A204.1 (cell line): ENCODE measurements around the gene KCNK4.

Experiments
- FAIRE-seq: peaks from 2 replicates; lab custom pipeline; 2012; peaks lifted over from hg19 to GRCh38; lab: Jason Lieb, UNC

The KCNK4 gene

DNA sequence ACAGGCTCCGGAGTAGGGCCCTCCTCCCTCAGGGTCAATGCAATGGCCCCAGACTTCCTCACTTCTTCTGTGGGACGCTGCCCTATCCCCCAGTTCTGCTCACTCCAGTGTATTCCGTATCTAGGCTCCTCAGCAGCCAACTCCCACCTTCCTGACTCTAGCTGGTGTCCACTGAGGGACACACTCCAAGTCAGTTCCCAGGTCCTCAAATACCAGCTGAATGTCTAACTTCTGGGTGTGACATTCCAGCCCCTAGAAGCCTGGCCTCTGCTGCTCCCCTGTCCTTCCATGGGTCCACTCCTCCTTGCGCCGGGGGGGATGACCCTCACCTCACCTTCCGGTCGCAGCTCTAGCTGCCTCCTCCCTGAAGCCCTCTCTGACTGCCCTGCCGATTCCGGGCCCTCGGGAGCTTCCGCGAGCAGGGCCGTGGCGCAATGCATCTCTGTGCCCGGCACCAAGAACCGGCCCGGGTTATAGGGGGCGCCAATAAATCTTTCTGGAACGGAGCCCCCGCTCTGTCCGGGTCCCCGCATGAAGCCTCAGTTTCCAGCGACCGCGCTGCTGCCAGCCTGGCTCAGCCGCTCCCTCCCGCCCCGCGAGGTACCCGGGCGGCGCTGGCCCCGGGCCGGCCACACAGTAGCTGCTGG is 22.1 kb upstream of the KCNK4 start:
- no peak for FAIRE-seq

DNA sequence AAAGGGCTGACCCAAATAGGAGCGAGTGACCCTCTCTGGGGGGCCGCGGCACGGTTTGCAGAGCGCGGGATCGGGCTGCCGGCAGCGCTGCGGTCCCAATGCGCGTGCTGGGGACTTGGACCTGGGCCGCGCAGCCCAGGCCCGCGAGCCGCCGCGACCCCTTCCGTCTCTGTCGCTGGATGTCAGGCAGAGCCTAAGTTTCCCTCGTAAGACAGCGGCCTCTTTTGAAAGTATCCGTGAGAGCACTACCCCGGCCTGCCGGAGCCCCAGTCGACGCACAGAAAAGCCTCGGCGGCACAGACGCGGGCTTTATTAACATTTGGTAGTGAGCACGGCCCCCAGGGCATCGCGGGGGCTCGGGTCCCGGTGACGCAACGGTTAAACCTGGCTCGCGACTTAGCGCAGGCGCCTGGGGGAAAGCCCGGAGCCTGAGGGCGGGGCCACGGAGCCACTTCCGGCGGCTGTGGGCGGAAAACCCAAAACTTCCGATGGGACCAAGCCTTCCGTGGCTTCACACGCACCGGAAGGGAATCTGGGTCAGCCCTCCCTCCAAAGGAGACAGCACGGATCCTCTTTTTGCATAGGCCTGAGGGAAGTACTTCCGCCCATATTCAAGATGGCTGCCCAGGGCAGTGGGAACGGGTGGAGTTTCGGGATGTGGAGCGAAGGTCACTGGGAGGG is 21.4 kb upstream of the KCNK4 start:
- FAIRE-seq = peak; percentile 97

DNA sequence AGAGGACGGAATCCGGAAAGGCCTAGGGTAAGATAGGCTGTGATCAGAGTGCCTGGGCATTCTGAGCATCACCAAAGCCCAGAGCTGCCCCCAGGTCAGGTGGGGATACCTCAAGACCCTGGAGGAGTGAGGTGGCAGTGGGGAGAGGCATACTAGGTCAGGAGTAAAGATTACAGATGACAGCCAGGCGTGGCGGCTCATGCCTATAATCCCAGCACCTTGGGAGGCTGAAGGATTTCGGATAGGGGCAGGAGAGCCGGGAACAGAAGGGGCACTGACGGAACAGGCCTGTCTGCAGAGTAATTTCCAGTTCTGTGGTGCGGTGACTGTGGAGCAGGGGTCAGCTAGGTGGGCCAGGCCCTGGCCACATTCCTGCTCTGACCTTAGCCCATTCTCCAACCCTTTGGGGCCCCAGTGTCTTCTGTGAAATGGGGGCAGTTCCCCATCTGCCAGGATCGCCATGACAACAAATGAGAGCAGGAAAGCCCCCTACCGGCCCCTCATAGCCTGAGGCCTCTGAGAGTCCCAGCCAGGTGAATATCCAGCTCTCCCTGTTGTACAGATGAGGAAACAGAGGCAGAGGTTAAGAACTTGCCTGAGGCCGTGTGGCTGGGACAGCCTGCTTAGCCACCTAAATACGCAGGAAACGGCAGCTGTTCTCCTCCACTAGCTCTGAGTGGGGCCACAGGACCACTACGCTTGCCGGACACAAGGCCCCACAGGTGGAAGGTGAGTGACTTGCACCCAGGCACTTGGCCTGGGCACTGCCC is 15.9 kb upstream of the KCNK4 start:
- FAIRE-seq = no peak

DNA sequence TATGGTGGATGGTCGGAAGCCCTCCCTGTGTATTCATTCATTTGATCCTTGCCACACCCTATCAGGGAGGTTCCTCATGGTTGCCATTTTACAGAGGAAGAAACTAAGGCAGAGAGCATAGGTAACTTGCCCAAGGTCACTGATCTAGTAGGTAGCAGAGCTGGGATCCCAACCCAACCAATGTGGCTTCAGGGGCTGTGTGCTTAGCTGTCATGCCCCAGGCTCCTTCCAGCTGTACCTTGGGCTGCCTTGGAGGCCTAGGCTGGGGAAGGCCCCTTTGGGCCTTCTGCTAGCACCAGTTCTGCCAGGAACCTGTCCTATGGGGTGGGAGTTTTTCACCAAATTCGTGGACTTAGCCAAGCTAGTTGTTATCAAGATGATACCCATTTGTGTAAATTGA is 15.3 kb upstream of the KCNK4 start:
- FAIRE-seq = no peak

DNA sequence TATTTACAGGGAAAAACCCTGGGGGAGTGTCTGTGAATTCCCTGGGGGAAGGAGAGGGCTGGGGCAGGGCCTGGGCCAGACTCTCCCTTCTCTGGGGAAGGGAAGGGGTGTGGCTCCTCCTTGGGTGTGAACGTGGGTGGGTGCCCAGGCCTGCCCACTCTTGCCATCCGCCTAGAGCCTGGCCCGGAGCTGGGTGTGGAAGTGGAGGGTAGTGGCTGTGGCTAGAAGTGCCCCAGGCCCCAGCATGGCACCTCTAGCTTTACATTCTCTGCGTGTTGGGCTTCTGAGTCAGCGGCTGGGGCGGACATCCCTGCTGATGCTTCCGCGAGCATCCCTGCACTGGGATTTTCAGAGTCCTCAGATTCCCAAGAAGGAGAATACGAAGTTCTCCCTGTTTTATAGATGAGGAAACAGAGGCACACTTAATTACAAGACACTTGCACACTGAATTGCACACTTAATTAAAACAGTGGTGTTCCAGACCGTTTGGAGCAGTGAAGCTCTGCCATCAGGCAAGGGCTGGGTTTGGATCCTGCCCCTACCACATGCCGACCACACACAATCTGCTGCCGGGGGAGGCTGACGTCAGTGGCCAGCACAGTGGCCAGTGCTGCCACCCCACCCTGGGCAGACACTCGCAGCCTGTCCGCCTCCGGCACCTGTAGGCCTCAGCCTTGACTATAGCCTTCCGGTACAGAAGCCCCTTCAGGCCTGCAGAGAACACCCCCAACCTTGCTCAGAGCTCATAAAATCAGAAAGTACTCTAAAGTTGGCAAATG is 14.3 kb upstream of the KCNK4 start:
- no peak for FAIRE-seq

DNA sequence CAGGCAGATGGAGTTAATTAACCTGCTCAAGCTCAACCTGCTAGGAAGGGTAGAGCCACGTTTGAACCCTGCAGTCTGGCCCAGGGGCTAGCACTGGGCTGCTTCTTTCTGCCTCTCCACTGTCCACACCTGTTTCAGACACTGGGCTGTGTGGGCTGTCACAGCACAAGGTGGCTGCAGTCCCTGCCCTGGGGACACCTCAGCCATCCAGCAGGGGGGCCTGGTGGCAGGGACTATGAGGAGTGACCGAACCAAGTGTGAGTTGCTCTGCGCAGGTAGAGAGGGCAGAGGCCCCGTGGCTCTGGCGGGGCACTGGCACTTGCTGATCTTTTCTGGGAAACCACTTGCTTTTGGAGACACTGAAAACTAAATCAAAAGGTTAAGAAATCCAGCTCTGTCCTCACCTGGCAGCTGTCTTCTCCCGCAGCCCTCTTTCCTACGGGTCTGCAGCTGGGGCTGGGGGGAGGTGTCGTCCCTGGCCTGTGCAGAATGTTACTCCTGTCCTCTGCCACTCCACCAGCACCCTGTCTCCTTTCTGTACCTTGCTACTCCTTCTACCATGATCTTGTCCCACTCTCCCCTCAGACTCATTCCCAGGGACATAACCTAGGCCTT is 12.4 kb upstream of the KCNK4 start:
- FAIRE-seq = no peak

DNA sequence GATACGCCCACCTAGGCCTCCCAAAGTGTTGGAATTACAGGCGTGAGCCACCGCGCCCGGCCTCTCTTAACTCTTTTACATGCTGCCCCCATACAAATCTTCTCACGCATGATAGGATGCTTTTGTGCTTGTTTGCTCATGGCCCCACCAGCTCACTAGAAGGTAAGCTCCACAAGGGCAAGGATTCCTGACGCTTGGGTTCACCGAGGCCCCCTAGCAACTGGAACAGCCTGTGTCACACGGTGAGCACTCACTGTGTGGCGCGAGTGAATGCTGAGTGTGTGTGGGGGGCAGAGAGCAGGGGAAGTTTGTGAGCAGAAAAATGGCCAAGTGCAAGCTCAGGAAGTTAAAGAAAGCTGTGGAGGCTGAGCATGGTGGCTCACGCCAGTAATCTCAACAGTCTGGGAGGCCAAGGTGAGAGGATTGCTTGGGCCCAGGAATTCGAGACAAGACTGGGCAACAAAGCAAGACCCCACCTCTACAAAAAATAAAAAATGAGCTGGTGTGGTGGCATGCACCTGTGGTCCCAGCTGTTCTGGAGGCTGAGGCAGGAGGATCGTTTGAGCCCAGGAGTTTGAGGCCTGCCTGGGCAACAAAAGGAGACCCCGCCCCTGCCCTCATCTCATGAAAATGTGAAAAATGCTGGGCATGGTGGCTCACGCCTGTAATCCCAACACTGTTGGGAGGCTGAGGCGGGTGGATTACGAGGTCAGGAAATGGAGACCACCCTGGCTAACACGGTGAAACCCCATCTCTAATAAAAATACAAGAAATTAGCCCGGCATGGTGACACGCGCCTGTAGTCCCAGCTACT is 8.9 kb upstream of the KCNK4 start:
- no peak for FAIRE-seq

DNA sequence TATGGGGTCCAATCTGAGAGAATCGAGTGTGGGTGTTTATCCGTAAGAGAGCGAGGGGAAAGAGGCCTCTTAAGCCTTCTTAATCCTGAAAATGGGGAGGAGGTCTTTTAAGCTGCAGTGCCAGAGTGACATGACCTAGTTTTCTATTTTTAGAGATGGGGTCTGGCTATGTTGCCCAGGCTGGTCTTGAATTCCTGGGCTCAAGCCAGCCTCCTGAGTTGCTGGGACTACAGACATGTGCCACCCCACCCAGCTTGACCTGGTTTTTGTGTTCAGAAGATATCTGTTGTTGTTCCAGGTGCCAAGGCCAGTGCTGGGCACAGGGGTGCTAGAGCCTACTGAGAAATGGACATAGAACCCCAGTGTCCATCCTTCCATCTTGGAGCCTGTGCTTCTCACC is 8.0 kb upstream of the KCNK4 start:
- FAIRE-seq = no peak

DNA sequence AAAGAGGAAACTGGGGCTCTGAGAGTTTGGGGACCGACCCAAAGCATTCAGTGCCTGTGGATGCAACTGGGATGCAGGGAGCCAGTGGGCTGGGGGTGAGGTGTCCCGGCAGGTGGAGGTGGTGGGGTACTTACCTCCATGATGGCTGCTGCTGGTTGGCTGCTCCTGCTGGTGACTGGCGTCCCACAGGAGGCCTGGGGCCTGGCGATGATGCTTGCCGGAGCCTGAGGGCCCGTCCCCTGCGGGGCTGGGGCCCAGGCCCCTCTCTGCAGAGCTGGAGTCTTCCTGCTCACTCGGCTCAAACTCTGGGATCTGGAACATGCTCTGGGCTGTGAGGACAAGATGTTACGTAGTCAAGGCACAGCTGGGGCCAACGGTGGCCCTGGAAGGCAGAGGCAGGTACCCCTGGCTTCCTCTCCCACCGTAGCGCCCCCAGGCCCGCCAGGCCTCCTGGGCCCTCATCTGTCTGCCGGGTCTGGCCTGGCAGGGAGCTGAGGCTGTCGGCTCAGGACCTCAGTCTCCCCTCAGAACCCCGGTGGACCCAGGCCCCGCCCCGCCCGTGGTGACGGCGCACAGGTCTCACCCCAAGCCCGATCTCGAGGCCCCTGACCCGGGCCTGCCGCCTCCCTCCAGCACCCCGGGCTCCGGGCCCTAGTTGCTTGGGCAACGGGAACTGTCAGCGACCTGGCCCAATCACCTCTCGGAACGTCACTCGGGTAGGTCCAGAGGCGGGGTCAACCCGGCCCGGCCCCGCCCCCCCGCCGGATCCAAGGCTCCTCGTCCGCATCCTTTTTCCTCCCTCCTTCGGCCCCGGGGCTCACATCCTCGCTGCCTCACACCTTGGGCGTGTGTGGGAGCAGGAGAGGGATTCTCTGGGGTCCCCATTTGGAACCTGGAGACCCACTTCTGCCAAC is 6.8 kb upstream of the KCNK4 start, which contains the start of gene BAD:
TSS of gene BAD (minus strand) at position 618 of the 914 bp plus-strand sequence. CDS start at position 321, 297 bp downstream.
- peak; percentile 65 for FAIRE-seq

DNA sequence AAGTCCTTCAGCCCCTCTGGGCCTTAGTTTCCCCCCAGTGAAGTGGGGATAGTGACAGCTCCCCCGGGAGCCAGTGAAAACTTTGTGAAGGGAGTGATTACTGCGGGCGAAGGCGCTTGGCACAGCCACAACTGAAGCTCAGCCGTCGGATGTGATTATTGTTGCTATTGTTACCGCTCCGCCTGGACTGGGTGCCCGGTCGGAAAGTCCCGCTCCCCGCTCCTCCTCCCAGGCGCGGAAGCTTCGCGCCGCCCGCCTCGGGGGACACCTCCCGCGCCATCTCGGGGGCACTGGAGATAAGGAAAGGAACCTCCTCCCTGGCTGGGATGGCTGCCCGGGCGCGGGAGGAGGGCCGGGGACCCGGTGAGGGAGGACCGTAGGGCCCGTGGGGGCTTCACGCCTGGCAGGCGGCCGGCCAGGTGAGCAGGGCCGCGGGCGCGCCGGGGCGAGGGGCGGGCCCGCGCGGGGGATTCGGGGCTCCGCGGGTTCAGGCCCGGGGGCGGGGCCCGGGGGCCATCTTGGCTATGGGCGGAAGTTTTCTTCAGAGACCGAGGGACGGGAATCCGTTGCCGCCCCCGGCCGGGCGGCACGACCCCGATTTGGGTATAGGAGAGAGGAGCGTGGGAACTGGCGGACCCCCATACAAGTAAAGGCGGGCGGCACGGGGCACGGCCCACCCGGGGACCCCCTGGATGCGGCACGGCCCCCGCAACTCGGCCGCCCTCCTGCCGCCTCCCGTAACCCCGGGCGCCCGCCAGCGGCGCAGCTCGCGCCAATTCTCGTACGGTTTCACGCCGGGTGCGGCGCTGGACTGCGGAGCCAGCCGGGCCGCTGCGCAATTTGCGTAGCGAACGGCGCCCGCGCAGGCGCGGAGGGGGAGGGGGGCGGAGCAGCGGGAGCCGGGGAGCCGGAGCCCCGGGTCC is 5.9 kb upstream of the KCNK4 start, which contains the start of gene GPR137:
TSS of gene GPR137 (plus strand) at position 887 of the 923 bp plus-strand sequence. CDS start 677 bp downstream, outside the sequence.
- FAIRE-seq = no peak

DNA sequence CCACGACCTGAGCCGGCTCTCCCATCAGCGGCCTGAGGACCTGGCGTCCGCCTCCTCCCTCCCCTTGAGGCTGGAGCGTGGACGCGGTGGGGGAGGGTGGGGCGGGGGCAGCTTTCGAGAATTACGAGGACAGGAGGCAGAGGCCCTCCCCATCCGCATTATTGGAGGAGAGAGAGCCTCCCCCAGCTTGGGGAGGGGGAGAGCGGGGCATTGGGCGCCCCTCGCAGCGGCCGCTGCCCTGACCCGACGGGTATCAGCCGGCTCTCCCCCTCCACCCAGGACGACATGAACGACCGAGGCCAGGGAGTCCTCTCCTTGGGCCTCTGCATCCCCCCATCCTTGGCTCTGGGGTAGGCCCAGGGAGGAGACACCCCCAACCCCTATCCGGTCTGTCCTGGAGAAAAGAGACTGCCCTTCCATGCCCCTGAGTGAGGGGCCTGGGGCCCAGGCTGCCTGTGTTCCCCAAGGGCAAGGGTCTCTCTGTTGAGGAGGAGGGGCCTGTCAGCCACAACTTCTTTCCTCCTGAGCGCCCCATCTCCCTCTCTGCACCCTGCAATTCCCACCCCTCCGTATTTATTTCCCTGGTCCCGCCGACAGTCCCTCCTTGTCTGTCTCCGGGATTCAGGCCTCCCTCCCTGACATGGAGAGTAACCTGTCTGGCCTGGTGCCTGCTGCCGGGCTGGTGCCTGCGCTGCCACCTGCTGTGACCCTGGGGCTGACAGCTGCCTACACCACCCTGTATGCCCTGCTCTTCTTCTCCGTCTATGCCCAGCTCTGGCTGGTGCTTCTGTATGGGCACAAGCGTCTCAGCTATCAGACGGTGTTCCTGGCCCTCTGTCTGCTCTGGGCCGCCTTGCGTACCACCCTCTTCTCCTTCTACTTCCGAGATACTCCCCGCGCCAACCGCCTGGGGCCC is 5.0 kb upstream of the KCNK4 start:
- FAIRE-seq = no peak

DNA sequence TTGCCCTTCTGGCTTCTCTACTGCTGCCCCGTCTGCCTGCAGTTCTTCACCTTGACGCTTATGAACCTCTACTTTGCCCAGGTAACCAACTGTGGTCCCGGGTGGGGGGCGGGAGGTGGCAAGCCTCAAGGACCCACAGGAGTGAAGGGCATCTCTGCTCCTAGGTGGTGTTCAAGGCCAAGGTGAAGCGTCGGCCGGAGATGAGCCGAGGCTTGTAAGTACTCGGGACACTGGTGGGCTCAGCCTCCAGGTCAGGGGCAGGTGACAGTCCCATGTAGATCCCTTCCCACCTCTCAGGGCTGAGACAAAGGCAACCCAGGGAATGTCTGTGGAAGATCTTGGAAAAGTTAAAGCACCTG is 4.3 kb upstream of the KCNK4 start:
- no peak for FAIRE-seq

DNA sequence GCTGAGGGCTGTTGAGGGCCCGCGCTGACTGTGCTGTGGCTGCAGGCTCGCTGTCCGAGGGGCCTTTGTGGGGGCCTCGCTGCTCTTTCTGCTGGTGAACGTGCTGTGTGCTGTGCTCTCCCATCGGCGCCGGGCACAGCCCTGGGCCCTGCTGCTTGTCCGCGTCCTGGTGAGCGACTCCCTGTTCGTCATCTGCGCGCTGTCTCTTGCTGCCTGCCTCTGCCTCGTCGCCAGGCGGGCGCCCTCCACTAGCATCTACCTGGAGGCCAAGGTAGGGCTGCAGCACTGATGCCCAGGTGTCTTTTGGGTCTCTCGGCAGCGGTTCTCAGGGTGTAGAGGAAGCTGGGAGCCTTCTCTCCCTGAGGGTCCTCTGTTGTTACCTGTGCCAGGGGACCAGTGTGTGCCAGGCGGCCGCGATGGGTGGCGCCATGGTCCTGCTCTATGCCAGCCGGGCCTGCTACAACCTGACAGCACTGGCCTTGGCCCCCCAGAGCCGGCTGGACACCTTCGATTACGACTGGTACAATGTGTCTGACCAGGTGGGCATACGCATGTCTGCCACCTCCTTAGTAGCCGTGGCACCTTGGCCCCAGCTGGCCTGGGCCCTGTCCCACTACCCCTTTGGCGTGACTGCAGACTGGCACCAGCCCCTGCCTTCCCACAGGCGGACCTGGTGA is 3.3 kb upstream of the KCNK4 start:
- no peak for FAIRE-seq

DNA sequence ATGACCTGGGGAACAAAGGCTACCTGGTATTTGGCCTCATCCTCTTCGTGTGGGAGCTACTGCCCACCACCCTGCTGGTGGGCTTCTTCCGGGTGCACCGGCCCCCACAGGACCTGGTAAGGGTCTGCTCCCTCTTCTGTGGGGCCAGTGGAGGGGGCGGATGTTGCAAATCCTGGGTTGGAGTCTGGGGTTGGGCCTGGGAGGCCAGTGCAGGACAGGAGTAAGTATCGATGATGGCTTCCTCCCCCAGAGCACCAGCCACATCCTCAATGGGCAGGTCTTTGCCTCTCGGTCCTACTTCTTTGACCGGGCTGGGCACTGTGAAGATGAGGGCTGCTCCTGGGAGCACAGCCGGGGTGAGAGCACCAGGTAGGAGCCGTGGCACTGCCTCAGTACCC is 2.8 kb upstream of the KCNK4 start:
- FAIRE-seq = no peak

DNA sequence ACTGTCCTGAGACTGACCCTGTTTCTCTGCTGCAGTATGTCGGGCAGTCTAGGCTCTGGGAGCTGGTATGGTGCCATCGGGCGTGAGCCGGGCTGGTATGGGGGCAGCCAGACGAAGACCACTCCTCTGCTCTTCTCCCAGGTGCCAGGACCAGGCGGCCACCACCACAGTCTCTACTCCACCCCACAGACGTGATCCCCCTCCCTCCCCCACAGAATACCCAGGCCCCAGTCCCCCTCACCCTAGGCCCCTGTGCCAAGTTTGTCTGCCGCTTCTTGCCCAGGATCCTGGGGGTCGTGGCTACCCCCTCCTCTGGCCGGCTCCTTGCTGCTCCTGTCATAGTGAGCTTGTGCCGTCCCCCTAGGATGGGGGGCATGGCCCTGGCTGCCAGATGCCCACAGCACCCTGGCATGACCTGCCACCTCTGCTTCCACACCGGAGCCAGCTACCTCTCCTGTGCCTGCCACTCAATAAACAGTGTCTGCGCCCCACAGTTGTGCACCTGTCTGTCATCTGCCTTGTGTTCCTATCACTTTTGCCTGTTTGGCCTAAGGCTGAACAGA is 2.0 kb upstream of the KCNK4 start:
- FAIRE-seq = no peak

DNA sequence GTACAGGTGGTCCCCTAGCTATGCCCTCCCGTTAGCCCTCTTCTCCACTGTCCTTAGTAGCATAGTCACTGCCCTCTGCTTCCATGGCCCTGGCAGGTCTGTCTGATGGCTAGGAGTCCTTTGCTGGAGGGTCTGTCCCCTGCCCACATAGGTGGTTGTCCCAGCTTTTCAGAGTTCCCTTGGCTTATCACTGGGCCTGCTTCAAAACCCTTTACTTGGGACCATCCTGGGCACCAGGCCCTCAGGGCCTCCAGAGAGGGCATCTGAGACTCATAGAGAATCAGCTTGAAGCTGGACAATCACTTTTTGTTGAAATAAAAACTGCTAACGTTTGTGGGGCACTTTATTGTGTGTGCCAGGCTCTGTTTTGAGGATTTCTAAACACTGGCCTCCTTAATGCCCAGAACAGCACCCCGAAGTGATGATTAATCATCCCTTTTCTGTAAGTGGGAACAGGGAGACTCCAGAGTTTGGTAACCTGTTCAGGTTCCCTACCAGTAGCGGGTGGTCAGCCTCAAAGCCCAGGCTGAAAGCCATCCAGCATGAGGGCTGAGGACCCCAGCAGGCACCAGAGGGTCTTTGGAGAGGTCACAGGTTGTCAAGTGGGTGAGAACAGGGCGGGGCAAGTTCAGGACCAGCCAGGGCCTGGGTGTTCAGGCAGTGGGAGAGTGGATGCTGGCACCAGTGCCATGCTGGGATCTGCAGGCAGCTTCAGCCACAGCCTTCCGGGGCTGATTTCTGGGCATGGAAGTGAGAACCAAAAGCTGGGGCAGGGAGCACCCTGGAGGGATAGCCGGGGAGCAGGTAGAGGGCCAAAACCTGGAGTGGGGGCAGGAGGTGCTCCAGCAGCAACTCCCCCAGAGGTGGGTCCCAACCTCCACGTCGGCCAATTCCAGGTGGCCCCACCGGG is 495 bp upstream of the KCNK4 start:
- FAIRE-seq = no peak
